Endometrium (tissue), 2 donors: ENCODE data around the gene PSPN.

Source experiments
- FAIRE-seq: peaks from 2 replicates; lab custom pipeline; 2012; peaks lifted over from hg19 to GRCh38; lab: Jason Lieb, UNC
- donor health status: control.
- donor health status: control.

The PSPN gene

GRCh38 chr19:6375411-6376010 is at the start of gene PSPN:
PSPN (minus strand) TSS chr19:6375933; CDS start chr19:6375849, 84 bp downstream.
- no peak for FAIRE-seq

- peak; percentile 100 for FAIRE-seq
Observed at GRCh38 chr19:6424939-6425731, 49.4 kb upstream of the PSPN start.

GRCh38 chr19:6424195-6424938 is 48.6 kb upstream of the PSPN start, which contains the start of gene KHSRP:
KHSRP (minus strand) TSS chr19:6424811; CDS start chr19:6424701, 110 bp downstream.
- no peak for FAIRE-seq

- FAIRE-seq: no peak
Observed at GRCh38 chr19:6423499-6424194, 47.9 kb upstream of the PSPN start.

- FAIRE-seq: no peak
Observed at GRCh38 chr19:6421075-6422014, 45.6 kb upstream of the PSPN start.

- FAIRE-seq: no peak
Observed at GRCh38 chr19:6418562-6418932, 42.8 kb upstream of the PSPN start.

- no peak for FAIRE-seq
Observed at GRCh38 chr19:6417713-6418561, 42.2 kb upstream of the PSPN start.

GRCh38 chr19:6416658-6417405 is 41.1 kb upstream of the PSPN start:
- no peak for FAIRE-seq

GRCh38 chr19:6415591-6416190 is 40.0 kb upstream of the PSPN start:
- FAIRE-seq: no peak

GRCh38 chr19:6414793-6415590 is 39.3 kb upstream of the PSPN start:
- FAIRE-seq: no peak

GRCh38 chr19:6413721-6414643 is 38.2 kb upstream of the PSPN start:
- no peak for FAIRE-seq

GRCh38 chr19:6413291-6413690 is 37.6 kb upstream of the PSPN start:
- FAIRE-seq: peak; percentile 91

- FAIRE-seq: no peak
Observed at GRCh38 chr19:6412447-6413091, 36.8 kb upstream of the PSPN start.

- FAIRE-seq: no peak
Observed at GRCh38 chr19:6412061-6412446, 36.3 kb upstream of the PSPN start.

- FAIRE-seq: no peak
Observed at GRCh38 chr19:6409346-6409745, 33.6 kb upstream of the PSPN start.

- FAIRE-seq: peak; percentile 4
Observed at GRCh38 chr19:6406401-6406800, 30.7 kb upstream of the PSPN start.
